Muscle layer of colon (tissue), 2 donors: ENCODE results near the gene CORO6.

Experiments
- H3K27ac ChIP-seq: one replicate; pipeline ENCODE4 v1.7.0; 2013; ENCODE audit warnings: low read depth, mild to moderate bottlenecking, low read length, moderate library complexity
- H3K27me3 ChIP-seq, 2 donors: one replicate each; pipeline ENCODE4 v1.7.0; 2013; ENCODE audit warnings: low read length in 2 of 2, mild to moderate bottlenecking in 2 of 2; ENCODE audit not compliant: insufficient read depth in 2 of 2, control insufficient read depth in 1 of 2
- H3K36me3 ChIP-seq: one replicate; pipeline ENCODE4 v1.7.0; 2013; ENCODE audit warnings: mild to moderate bottlenecking, low read length; ENCODE audit not compliant: insufficient read depth
- H3K4me1 ChIP-seq: one replicate; pipeline ENCODE4 v1.7.0; 2013; ENCODE audit warnings: mild to moderate bottlenecking, low read length; ENCODE audit not compliant: insufficient read depth
- H3K4me3 ChIP-seq, 2 donors: one replicate each; pipeline ENCODE4 v1.7.0; 2013; ENCODE audit warnings: low read length in 2 of 2, low read depth in 1 of 2, mild to moderate bottlenecking in 1 of 2, moderate library complexity in 1 of 2
- H3K9ac ChIP-seq: one replicate; pipeline ENCODE4 v1.7.0; 2013; ENCODE audit warnings: low read length
- H3K9me3 ChIP-seq: one replicate; pipeline ENCODE4 v1.7.0; 2013; ENCODE audit warnings: mild to moderate bottlenecking, low read length
- donor health status: abdominal sarcoma.
- donor health status: Adenocarcinoma of cecum.

CORO6 gene

GRCh38 chr17:29622337-29623282 lies at the start of gene CORO6:
CORO6 (minus strand) TSS chr17:29622912; CDS start chr17:29621421, 1,491 bp downstream.
- Histone ChIP-seq H3K4me3 (peak within 1 kb of the TSS; percentile 71 to 89), H3K36me3 (no peaks in the 10 kb centered on the region), H3K27me3 (peaks cover 0 to 13% of the 10 kb centered on the region in 2 donors), H3K4me1 (peaks cover 34% of the 10 kb centered on the region), H3K9ac (no peak within 1 kb of the TSS), H3K9me3 (no peaks in the 10 kb centered on the region), H3K27ac (peak within 1 kb of the TSS; percentile 81)

- peaks cover 21% of the 10 kb centered on the region for H3K36me3 ChIP-seq
- H3K27ac ChIP-seq, result no peak overlapping the region
- H3K27me3 ChIP-seq, result no peaks in the 10 kb centered on the region
- H3K9ac ChIP-seq, result no peak overlapping the region
- H3K9me3 ChIP-seq, result no peaks in the 10 kb centered on the region
- peaks cover 4% of the 10 kb centered on the region for H3K4me1 ChIP-seq
- H3K4me3 ChIP-seq, result no peak overlapping the region
Measured at GRCh38 chr17:29671661-29672060, 48.9 kb upstream of the CORO6 start.

GRCh38 chr17:29669266-29669665 lies 46.6 kb upstream of the CORO6 start:
- Histone ChIP-seq H3K4me1 (no peaks in the 10 kb centered on the region), H3K27ac (no peak overlapping the region), H3K9ac (no peak overlapping the region), H3K9me3 (no peaks in the 10 kb centered on the region), H3K36me3 (peaks cover 28% of the 10 kb centered on the region), H3K27me3 (no peaks in the 10 kb centered on the region), H3K4me3 (no peak overlapping the region)

- no peaks in the 10 kb centered on the region for H3K4me1 ChIP-seq
- no peaks in the 10 kb centered on the region for H3K9me3 ChIP-seq
- no peak overlapping the region for H3K27ac ChIP-seq
- no peak overlapping the region for H3K9ac ChIP-seq
- no peak overlapping the region for H3K4me3 ChIP-seq
- no peaks in the 10 kb centered on the region for H3K27me3 ChIP-seq
- peaks cover 28% of the 10 kb centered on the region for H3K36me3 ChIP-seq
Measured at GRCh38 chr17:29667969-29668368, 45.3 kb upstream of the CORO6 start.

GRCh38 chr17:29665481-29665810 lies 42.7 kb upstream of the CORO6 start:
- Histone ChIP-seq H3K36me3 (peaks cover 19% of the 10 kb centered on the region), H3K4me1 (no peaks in the 10 kb centered on the region), H3K27ac (no peak overlapping the region), H3K9me3 (no peaks in the 10 kb centered on the region), H3K4me3 (no peak overlapping the region), H3K27me3 (no peaks in the 10 kb centered on the region), H3K9ac (no peak overlapping the region)

- Histone ChIP-seq H3K9me3 (no peaks in the 10 kb centered on the region), H3K36me3 (peaks cover 19% of the 10 kb centered on the region), H3K4me1 (no peaks in the 10 kb centered on the region), H3K27me3 (no peaks in the 10 kb centered on the region), H3K4me3 (no peak overlapping the region), H3K9ac (no peak overlapping the region), H3K27ac (no peak overlapping the region)
Measured at GRCh38 chr17:29664743-29665480, 42.2 kb upstream of the CORO6 start.

- Histone ChIP-seq H3K4me1 (no peaks in the 10 kb centered on the region), H3K27me3 (no peaks in the 10 kb centered on the region), H3K9ac (no peak overlapping the region), H3K36me3 (peaks cover 19% of the 10 kb centered on the region), H3K4me3 (no peak overlapping the region), H3K9me3 (no peaks in the 10 kb centered on the region), H3K27ac (no peak overlapping the region)
Measured at GRCh38 chr17:29663155-29663554, 40.4 kb upstream of the CORO6 start.

- no peaks in the 10 kb centered on the region for H3K4me1 ChIP-seq
- H3K27ac ChIP-seq, result no peak overlapping the region
- no peak overlapping the region for H3K4me3 ChIP-seq
- no peak overlapping the region for H3K9ac ChIP-seq
- H3K36me3 ChIP-seq, result peaks cover 6% of the 10 kb centered on the region
- H3K27me3 ChIP-seq, result no peaks in the 10 kb centered on the region
- no peaks in the 10 kb centered on the region for H3K9me3 ChIP-seq
Measured at GRCh38 chr17:29661213-29661612, 38.5 kb upstream of the CORO6 start.

- Histone ChIP-seq H3K36me3 (no peaks in the 10 kb centered on the region), H3K9me3 (no peaks in the 10 kb centered on the region), H3K4me1 (no peaks in the 10 kb centered on the region), H3K27ac (no peak overlapping the region), H3K27me3 (no peaks in the 10 kb centered on the region), H3K4me3 (no peak overlapping the region), H3K9ac (no peak overlapping the region)
Measured at GRCh38 chr17:29659155-29659554, 36.4 kb upstream of the CORO6 start.

GRCh38 chr17:29655323-29655722 lies 32.6 kb upstream of the CORO6 start:
- no peaks in the 10 kb centered on the region for H3K9me3 ChIP-seq
- no peak overlapping the region for H3K27ac ChIP-seq
- no peak overlapping the region for H3K4me3 ChIP-seq
- H3K27me3 ChIP-seq, result no peaks in the 10 kb centered on the region
- no peak overlapping the region for H3K9ac ChIP-seq
- H3K4me1 ChIP-seq, result no peaks in the 10 kb centered on the region
- no peaks in the 10 kb centered on the region for H3K36me3 ChIP-seq

- Histone ChIP-seq H3K4me1 (no peaks in the 10 kb centered on the region), H3K9ac (no peak overlapping the region), H3K9me3 (no peaks in the 10 kb centered on the region), H3K4me3 (no peak overlapping the region), H3K27ac (no peak overlapping the region), H3K36me3 (no peaks in the 10 kb centered on the region), H3K27me3 (no peaks in the 10 kb centered on the region)
Measured at GRCh38 chr17:29653995-29654714, 31.4 kb upstream of the CORO6 start.
